GM12878 (cell line): ENCODE measurements around the gene ENDOG.

ENCODE experiments used
- CTCF ChIP-seq, 3 experiments: IDR thresholded peaks in 2 of 3; conservative IDR thresholded peaks in 1 of 3; 2 replicates each; pipeline ENCODE4 v1.5.1; 2011; ENCODE audit warnings: low read depth in 3 of 3, low read length in 3 of 3, mild to moderate bottlenecking in 3 of 3, control low read depth in 2 of 3, moderate library complexity in 2 of 3, inconsistent platforms in 1 of 3, mixed read lengths in 1 of 3; ENCODE audit not compliant: control insufficient read depth in 2 of 3, insufficient read depth in 1 of 3; ENCODE audit errors: extremely low read depth in 1 of 3
- EZH2 ChIP-seq: IDR thresholded peaks from 2 replicates; pipeline ENCODE4 v1.6.1; 2012; ENCODE audit warnings: low read depth, mild to moderate bottlenecking, control low read depth, inconsistent platforms, low read length, borderline replicate concordance; ENCODE audit not compliant: control insufficient read depth
- NFYB ChIP-seq: IDR thresholded peaks from 2 replicates; pipeline ENCODE4 v1.6.1; 2011; ENCODE audit warnings: low read depth, mild to moderate bottlenecking, low read length, improper control_type of control experiment, moderate library complexity; ENCODE audit not compliant: insufficient read depth
- POLR2A ChIP-seq: IDR thresholded peaks from 2 replicates; pipeline ENCODE4 v1.6.1; 2011; ENCODE audit warnings: low read depth, mild to moderate bottlenecking, low read length
- REST ChIP-seq: IDR thresholded peaks from 2 replicates; pipeline ENCODE4 v1.6.1; 2012; ENCODE audit warnings: mild to moderate bottlenecking, low read depth, low read length
- SP1 ChIP-seq: IDR thresholded peaks from one replicate; pipeline ENCODE4 v1.6.1; 2011; ENCODE audit warnings: low read depth, low read length
- USF2 ChIP-seq: IDR thresholded peaks from 2 replicates; pipeline ENCODE4 v1.6.1; 2011; ENCODE audit warnings: low read depth, low read length, improper control_type of control experiment, borderline replicate concordance
- ZBTB40 ChIP-seq: fragments of 450-650 bp; IDR thresholded peaks from 2 replicates; pipeline ENCODE4 v1.6.1; 2016; ENCODE audit warnings: mild to moderate bottlenecking, moderate library complexity, borderline replicate concordance

- TF ChIP-seq NFYB (peak; percentile 78), CTCF (IDR thresholded peaks at IDR 0.05 in 2 of 3, conservative IDR thresholded peaks at IDR 0.05 in 1 of 3; ENCODE audit: control insufficient read depth in 2 of 3, extremely low read depth in 1 of 3, insufficient read depth in 1 of 3, low read depth in 3 of 3, low read length in 3 of 3) (peak; percentile 92 to 100 (median 99)), POLR2A (peak; percentile 82), ZBTB40 (no peak), USF2 (no peak), EZH2 (no peak), SP1 (peak; percentile 74), REST (no peak)
Measured at GRCh38 chr9:128818099-128818838, at the start of gene ENDOG.
